Peyer's patch (tissue), 4 donors: ENCODE data around the gene PTBP1.

Experiments
- CTCF ChIP-seq, 6 experiments: fragments of 450-650 bp in 4 of 6; fragments of 200-600 bp in 2 of 6; sonication (generic) in 1 of 6; IDR thresholded peaks; one replicate each; pipeline ENCODE4 v1.5.1; 2017 to 2019; ENCODE audit warnings: antibody characterized with exemption in 6 of 6, mild to moderate bottlenecking in 3 of 6, moderate library complexity in 1 of 6
- POLR2A ChIP-seq, 2 donors: fragments of 450-650 bp; IDR thresholded peaks; one replicate each; pipeline ENCODE4 v1.5.1; 2017; ENCODE audit warnings: antibody characterized with exemption in 2 of 2, mild to moderate bottlenecking in 2 of 2, moderate library complexity in 2 of 2

- TF ChIP-seq CTCF (IDR thresholded peaks at IDR 0.05) (no peak), POLR2A (IDR thresholded peaks at IDR 0.05) (peak; percentile 26 to 30)
These were observed 61.9 kb downstream of the PTBP1 start, which contains the start of gene CFD for GRCh38 chr19:858868-859843.
